HepG2 (cell line): Measurements from ENCODE around the gene CSRNP3.

Experiments
- KDM1A ChIP-seq: IDR thresholded peaks from 2 replicates; pipeline ENCODE4 v1.6.1; 2016; ENCODE audit warnings: missing compliant biosample characterization
- RFX5 ChIP-seq: IDR thresholded peaks from 2 replicates; pipeline ENCODE4 v1.6.1; 2011; ENCODE audit warnings: low read depth, low read length, improper control_type of control experiment
- YEATS2 ChIP-seq: sonication (generic); formaldehyde crosslinking; IDR thresholded peaks from 2 replicates; pipeline ENCODE4 v1.4.0; 2020; ENCODE audit warnings: missing genetic modification reagents, borderline replicate concordance
- ZNF44 ChIP-seq: sonication (generic); formaldehyde crosslinking; IDR thresholded peaks from 2 replicates; pipeline ENCODE4 v1.5.1; 2020; ENCODE audit warnings: mild to moderate bottlenecking, missing genetic modification reagents
- TF ChIP-seq, protein P1 (sequence below): sonication (generic); formaldehyde crosslinking; IDR thresholded peaks from 2 replicates; pipeline ENCODE4 v1.4.0; 2020; ENCODE audit warnings: low read depth, mild to moderate bottlenecking, missing genetic modification reagents
- TF ChIP-seq, protein P2 (sequence below): sonication (generic); formaldehyde crosslinking; IDR thresholded peaks from 2 replicates; pipeline ENCODE4 v1.5.0; 2020; ENCODE audit warnings: mild to moderate bottlenecking, missing genetic modification reagents, moderate library complexity

GRCh38 chr2:165499131-165499530 is 29.6 kb downstream of the CSRNP3 start:
- TF ChIP-seq ZNF44: no peak
- TF ChIP-seq, protein P1, sequence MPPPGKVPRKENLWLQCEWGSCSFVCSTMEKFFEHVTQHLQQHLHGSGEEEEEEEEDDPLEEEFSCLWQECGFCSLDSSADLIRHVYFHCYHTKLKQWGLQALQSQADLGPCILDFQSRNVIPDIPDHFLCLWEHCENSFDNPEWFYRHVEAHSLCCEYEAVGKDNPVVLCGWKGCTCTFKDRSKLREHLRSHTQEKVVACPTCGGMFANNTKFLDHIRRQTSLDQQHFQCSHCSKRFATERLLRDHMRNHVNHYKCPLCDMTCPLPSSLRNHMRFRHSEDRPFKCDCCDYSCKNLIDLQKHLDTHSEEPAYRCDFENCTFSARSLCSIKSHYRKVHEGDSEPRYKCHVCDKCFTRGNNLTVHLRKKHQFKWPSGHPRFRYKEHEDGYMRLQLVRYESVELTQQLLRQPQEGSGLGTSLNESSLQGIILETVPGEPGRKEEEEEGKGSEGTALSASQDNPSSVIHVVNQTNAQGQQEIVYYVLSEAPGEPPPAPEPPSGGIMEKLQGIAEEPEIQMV (CRISPR knock-in tag): no peak
- TF ChIP-seq, protein P2, sequence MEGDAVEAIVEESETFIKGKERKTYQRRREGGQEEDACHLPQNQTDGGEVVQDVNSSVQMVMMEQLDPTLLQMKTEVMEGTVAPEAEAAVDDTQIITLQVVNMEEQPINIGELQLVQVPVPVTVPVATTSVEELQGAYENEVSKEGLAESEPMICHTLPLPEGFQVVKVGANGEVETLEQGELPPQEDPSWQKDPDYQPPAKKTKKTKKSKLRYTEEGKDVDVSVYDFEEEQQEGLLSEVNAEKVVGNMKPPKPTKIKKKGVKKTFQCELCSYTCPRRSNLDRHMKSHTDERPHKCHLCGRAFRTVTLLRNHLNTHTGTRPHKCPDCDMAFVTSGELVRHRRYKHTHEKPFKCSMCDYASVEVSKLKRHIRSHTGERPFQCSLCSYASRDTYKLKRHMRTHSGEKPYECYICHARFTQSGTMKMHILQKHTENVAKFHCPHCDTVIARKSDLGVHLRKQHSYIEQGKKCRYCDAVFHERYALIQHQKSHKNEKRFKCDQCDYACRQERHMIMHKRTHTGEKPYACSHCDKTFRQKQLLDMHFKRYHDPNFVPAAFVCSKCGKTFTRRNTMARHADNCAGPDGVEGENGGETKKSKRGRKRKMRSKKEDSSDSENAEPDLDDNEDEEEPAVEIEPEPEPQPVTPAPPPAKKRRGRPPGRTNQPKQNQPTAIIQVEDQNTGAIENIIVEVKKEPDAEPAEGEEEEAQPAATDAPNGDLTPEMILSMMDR (CRISPR knock-in tag): no peak
- no peak for TF ChIP-seq KDM1A (CRISPR knock-in tag)
- TF ChIP-seq RFX5: no peak
- TF ChIP-seq YEATS2 (CRISPR knock-in tag): no peak
